GM11168 (cell line): ENCODE data around the gene PLEKHG4B.
"Not testable (repeated sequence)": the region's sequence is repeated elsewhere in the genome, so short reads cannot be mapped to it uniquely, and the experiment has no call there.

Experiments used
- in situ Hi-C: fragments of 300-500 bp; cut with MboI; formaldehyde crosslinking; loops from one replicate; pipeline ENCODE4 v1.12.0; 2022; ENCODE audit warnings: low sequenced_read_pairs; ENCODE audit not compliant: unreplicated experiment

Gene PLEKHG4B

DNA sequence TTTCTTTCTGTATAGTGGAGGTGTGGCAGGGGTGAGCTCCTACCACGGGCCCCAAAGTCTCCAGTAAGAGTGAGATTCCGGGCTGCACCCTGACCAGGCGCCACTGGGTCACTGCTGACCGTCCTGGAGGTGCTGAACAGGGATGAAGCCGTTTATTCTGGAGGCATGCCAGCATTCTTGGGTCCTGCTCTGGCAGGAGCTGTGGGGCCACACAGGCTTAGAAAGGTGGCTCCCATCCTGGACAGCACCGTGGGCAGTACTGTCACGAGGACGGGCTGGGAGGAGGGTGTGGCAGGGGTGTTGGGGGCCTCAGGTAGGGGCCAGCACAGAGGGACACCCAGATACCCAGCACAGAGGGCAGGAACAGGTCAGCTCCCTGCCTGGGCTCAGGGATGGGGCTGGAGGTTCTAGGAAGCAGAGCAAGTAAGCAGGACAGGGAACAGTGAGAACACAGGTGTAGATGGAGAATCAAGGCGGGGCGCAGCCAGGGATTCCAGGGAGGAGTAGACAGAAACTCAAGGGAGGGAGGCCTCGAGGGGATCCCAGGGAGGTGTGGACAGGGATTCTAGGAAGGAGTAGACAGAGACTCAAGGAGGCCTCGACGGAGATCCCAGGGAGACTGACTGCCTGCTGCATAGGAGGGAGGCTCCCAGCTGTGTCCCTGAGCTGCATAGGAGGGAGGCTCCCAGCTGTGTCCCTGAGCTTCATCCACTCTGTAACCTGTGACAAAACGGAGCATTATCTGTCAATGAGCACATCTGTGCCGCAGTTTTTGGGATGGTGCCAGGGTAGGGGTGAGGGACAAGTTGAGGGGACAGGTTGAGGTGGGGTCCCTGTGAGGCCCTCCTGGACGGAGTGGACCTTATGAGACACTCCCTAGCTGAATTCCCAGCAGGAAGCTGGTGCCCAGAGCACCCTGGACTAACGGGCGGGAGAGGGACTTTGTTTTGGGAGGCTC lies 1.1 kb upstream of the PLEKHG4B start:
- in situ Hi-C loops = no loop called here

DNA sequence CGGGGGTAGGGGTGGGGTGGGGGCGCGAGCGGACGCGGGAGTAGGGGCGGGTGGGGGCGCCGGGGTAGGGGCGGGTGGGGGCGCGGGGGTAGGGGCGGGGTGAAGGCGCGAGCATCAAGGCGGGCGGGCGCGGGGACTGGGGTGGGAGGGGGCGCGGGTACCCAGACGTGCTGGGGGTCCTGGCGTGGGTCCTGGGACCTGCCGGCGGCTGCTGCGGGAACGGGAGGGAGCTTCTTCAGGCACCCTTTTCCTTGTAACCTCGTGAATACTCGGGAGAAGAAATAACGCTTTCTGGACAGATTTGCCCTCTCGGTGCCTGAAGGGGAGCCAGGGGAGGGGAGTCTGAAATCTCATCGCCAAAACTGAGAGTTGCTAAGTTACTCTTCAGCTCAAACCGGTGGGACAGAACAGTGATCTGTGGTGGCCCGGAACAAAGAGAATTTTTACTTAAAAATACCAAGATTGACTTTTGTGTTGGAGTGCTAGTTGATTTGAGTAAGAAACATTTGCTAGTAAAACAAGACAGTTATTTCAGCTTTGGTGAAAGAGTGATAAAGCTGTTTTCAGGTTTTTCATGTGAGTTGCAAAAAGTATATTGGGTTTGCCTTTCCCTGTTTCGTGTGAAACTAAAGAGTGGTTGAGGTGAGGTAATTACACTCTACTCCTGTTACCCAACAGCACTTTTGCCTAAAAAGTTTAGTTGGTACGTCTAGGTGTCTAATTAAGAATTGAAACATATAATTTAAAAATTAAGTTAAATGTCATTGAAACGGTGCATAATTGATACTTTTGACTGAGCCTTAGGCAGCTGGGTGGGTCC lies 643 bp downstream of the PLEKHG4B start:
- in situ Hi-C loops = no loop called here

DNA sequence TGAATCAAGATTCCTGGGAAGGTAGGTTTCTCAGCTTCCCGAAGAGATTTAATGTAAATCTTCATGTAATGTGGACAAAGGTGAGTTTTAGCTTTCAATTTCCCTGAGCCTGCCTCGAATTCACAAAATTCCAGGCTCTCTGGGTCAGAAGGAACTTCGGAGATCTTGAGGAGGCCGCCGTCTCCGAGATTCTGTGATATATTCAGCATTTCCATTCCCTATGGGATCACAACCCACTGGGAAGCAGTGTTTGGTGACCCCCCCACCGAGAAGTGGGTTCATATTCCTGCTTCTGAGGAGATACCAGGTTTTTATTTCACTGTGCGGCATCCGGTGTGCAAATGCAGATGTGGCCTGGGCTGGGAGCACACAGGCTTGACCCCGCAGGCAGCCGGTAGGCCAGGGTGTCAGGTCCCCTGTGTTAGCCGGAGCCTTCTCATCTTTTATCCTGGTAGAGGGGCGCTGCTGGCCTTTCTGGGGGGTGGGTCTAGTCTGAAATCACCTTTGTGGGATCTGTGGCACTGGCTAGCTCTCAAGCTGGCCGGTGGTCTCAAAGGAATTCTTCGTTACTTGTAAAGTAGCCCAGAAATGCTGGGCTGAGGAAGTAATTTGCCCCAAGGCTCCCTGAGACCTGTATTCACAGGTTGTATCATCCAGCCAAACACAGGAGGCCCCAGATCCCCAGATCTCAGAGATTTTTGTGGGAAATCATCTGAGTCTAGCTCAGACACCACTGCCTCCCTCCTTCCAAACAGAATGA lies 1.4 kb downstream of the PLEKHG4B start:
- in situ Hi-C loops = no loop called here

DNA sequence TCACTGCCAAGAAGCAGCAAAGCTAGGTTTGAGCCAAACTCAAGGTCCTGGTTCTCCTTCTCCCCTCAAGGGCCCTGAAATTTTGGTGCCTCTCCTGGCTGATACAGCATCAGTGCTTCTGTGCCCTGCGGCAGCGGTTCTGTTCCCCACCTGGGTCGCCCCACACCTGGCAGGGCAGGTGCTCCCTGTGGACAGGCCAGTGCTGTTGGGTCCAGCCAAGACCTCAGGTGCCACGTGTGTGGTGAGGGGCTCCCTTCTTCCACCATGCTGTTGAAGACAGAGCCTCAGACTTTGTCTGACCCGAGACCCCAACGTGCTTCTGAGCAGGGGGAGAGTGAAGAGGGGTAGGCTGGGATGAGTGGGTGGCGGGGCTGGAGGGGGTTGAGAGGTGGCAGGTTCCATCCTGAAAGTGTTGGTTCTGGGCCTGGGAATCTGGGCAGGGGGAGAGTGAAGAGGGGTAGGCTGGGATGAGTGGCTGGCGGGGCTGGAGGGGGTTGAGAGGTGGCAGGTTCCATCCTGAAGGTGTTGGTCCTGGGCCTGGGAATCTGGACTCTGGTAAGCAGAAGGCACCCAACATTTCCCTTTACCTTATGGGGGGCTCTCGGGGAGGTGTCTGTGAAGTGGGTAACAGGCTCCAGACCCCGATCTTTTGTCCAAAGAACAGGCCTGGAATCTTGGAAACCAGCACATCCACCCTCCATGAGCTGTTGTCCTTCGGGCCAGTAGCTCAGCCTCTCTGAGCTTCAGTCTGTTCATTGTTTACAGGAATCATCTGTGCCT lies 2.3 kb downstream of the PLEKHG4B start:
- in situ Hi-C loops = no loop called here

DNA sequence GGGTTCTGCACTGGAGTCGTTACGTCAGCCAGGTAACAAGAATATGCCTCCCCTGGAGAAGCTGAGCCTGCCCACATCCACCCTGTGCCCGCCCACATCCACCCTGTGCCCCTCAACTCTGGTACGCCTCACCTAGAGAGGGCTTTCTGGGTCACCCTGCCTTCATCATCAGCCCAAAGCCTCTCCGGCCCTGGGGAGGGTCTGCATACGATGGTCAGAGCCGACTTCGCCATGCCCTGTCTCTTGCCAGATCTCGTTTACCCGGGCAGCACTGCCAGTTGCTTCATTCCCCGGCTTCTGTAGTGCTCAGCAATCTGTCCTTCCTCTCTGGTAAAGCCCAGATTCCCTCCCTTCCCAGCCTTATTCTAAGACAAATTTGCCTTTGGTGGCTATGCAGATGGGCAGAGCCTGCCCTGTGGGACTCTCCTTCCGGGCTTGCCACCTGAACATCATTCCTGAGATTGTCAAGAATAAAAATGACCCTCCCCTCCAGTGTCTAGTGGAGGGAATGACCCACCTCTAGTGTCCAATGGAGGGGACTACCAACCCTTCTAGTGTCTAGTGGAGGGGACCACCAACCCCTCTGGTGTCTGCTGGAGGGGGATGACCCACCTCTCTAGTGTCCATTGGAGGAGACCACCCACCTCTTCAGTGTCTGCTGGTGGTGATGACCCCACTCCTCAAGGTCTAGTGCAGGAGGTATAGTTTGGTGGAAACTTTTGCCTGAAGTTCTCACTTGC lies 3.4 kb downstream of the PLEKHG4B start:
- in situ Hi-C loops = no loop called here

DNA sequence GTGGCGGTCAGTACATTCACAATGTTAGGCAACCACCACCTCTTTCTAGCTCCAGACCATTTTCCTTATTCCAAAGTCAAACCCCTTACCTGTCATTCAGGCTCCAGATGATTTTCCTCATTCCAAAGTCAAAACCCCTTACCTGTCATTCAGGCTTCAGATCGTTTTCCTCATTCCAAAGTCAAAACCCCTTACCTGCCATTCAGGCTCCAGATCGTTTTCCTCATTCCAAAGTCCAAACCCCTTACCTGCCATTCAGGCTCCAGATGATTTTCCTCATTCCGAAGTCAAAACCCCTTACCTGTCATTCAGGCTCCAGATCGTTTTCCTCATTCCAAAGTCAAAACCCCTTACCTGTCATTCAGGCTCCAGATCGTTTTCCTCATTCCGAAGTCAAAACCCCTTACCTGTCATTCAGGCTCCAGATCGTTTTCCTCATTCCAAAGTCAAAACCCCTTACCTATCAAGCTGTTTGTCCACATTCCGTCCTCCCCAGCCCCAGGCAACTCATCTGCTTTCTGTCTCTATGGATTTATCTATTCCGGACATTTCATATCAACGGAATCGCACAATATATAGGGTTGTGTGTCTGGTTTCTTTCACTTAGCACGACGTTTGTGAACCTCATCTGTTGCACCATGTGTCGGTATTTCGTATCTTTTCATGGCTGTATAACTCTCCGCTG lies 5.2 kb downstream of the PLEKHG4B start:
- in situ Hi-C loops = no loop called here

DNA sequence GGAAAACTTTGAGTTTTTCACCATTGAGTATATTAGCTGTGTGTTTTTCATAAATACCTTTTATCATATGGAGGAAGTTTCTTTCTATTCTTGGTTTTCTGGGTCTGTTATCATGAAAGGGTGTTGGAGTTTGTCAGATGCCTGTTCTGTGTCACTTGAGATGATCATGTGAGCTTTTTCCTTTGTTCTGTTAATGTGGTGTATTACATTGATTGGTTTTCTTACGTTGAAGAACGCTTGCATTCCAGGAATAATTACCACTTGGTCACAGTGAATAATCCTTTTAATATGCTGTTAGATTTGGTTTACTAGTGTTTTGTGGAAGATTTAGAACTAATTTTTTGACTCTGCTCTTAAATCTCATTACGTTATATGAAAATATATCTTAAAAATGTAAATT lies 7.8 kb downstream of the PLEKHG4B start:
- in situ Hi-C loops = no loop called here

DNA sequence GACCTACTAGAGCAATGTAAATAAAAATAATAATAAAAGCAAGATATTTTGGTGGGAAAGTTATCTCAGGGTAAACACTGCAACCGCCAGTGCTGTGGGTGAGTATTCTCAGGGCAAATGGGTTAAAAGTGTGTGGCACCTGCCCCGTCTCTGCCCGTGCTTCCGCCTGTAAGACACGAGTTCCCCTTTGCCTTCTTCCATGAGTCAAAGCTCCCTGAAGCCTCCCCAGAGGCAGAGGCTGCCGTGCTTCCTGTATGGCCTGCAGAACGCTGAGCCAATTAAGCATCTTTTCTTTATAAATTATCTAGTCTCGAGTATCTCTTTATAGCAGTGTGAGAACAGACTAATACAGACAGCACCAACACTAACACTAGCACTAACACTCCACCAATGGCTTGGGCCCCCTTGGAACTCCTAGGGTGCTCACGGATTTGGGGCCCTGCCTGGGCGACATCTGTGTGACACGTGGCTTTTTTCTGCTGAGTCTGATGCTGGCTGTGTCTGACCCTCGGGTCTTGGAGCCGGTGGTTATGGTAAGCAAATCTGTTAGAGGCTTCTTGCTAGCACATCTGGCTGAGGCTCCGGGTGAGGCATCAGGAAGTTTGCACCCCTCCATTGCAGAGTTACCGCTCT lies 10.6 kb downstream of the PLEKHG4B start:
- in situ Hi-C loops = no loop called here

DNA sequence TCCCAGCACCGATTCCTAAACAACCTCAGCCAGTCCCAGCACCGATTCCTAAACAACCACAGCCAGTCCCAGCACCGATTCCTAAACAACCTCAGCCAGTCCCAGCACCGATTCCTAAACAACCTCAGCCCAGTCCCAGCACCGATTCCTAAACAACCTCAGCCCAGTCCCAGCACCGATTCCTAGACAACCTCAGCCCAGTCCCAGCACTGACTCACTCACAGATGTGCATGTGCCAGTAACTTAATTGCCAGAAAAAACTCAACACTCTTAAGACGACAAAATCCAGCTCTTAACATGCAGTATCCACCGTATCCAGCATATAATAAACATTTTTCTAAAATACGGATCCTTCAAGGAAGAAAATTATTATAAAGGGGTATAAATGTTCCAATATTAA lies 12.1 kb downstream of the PLEKHG4B start:
- in situ Hi-C loops = not testable (repeated sequence)

DNA sequence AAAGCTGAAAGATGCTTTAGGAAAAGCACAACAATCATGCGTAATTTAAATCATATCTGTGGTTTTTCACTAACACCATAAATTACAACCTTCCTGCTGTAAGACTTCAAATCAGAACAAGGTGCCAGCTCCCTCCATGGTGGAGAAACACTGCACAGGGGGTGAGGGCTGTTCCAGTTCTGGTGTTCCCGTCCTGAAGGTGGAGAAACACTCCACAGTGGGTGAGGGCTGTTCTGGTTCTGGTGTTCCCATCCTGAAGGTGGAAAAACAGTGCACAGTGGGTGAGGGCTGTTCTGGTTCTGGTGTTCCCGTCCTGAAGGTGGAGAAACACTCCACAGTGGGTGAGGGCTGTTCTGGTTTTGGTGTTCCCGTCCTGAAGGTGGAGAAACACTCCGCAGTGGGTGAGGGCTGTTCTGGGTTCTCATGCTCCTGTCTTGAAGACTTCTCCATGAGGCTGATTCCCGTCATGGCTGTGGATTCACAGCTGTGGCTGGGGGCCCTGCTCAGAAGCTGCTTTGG lies 12.9 kb downstream of the PLEKHG4B start:
- in situ Hi-C loops = no loop called here

DNA sequence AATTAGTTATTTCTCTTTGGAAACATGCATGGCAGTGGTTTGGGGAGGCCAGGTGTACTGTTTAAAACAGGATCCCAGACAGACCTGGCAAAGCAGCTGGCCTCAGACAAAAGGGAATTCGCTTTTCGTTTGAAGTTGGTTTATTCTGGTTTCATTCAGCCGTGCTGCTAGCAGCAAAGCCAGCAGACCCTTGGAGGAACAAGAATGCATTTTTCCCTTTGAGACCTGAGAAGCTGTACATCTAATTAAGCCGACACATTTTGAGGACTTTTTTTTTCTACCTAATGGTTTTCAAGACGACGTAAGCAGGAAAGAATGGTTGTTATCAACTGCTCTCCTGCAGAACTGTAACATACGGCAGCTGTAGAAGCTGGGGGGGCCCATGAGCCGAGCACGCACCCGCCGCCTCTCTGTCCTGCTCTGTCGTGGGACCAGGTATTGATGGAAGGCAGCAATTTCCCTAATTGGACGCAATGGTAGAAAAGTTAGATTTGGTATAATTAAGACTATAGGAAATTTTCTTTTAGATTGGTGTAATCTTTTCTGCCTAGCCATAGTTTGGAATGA lies 13.6 kb downstream of the PLEKHG4B start:
- in situ Hi-C loops = no loop called here

DNA sequence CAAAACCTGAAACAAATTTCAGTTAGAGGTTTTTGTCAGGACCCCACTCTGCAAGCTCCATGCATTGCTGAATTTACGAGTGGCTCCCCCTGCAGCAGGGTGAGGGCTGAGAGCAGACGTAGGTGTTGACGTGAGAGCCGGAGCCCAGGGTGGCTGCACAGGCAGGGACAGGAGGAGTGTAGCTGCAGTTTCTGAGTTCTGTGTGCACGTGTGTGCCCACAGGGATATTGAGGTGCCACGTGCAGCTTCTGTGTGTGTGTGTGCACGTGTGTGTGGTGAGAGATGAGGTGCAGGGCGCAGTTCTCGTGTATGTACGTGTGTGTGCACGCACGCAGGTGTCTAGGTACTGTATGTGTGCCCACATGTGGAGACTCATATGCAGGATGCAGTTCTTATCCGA lies 14.6 kb downstream of the PLEKHG4B start:
- in situ Hi-C loops = no loop called here

DNA sequence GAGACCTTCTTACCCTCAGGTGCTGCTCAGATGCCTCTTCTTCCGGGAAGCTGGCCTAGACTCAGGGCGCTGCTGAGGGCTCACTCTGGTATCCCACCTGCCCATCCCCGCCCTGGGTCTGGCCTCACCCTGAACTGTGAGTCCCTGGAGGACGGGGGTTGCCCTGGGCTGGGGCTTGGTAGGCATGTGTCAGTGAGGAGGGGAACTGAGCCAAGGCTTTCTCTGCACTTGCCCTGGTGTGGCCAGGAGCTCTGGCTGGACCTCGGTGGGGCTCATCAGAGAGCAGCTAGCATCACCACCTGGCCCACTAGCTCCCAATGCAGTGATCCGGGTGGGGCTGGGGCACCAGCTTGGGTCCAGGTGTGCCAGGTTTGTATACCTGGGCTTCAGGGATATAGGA lies 15.6 kb downstream of the PLEKHG4B start:
- in situ Hi-C loops = no loop called here

DNA sequence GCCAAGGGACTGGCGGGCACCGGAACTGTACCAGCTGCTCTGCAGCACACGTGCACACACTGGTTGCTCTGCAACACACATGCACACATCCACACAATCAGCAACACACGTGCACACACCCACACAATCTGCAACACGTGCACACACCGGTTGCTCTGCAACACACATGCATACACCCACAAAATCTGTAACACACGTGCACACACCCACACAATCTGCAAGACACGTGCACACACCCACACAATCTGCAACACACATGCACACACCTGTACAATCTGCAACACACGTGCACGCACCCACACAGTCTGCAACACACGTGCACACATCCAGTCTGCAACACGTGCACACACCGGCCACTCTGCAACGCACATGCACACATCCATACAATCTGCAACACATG lies 17.9 kb downstream of the PLEKHG4B start:
- in situ Hi-C loops = no loop called here

DNA sequence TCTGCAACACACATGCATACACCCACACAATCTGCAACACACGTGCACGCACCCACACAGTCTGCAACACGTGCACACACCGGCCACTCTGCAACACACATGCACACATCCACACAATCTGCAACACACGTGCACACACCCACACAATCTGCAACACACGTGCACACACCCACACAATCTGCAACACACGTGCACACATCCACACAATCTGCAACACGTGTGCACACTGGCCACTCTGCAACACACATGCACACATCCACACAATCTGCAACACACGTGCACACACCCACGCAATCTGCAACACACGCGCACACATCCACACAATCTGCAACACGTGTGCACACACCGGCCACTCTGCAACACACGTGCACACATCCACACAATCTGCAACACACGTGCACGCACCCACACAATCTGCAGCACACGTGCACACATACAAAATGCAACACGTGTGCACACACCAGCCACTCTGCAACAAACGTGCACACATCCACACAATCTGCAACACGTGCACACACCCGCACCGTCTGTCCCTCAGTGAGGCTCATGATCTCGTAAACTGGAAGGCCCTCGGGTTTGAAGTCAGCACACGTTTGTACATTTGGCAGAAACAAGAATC lies 18.4 kb downstream of the PLEKHG4B start:
- in situ Hi-C loops = no loop called here

DNA sequence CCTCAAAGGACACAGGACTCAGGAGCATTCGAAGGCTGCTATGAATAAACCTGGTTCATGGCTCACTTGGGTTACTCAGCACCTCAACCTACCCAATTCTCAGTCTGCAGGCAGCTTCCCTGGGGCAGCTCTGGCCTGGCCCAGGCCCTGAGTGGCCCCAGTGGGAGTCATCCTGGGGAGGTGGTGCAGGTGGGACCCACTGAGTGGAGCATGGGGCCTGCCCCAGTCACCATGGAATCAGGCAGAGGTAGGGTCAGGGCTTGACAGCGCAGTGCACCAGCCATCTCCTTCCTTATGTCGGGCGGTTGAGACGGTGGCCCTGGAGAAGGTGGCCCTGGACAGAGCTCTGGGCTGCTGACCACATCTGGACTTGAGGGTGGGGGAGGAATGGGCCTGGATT lies 19.2 kb downstream of the PLEKHG4B start:
- in situ Hi-C loops = no loop called here

DNA sequence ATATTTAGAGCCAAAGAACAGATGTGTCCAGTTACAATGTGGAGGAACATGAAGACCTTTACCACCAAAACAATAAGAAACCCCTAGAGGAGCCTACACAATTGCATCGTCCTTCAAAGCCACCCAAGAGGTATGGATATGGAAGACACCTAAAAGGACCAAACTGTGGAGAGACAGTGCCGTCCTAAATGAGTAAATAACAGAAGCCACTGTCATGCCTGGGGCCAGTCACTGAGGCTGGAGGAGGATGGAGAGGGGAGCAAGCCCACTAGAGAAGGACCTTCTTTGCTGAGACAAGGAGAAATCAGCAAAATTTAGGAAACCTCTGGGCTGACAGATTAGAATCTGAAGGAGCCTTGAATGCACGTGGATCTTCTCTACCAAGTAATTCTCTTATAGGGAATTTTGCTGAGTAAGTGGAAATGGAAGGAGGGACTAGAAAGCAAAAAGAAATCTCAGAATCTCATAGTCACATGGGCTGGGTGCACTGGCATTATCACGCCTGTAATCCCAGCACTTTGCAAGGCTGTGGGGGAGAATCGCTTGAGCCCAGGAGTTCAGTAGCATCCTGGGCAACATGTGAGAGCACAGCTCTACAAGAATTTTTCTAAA lies 27.6 kb downstream of the PLEKHG4B start:
- in situ Hi-C loops = no loop called here
